OCI-LY3 (cell line): ENCODE measurements around the gene RHPN2.
"Not testable (repeated sequence)": the region's sequence is repeated elsewhere in the genome, so short reads cannot be mapped to it uniquely, and the experiment has no call there.

Experiments used
- H2AFZ ChIP-seq: fragments of 200-600, 300-600 bp; shearing (Covaris generic); 2 replicates; pipeline ENCODE4 v1.6.0; 2014; ENCODE audit warnings: antibody characterized with exemption, low read depth, low read length
- H3K27ac ChIP-seq: fragments of 200-600, 300-600 bp; sonication (generic); 2 replicates; pipeline ENCODE4 v1.5.1; 2014; ENCODE audit warnings: mild to moderate bottlenecking, low read length, moderate library complexity, mixed read lengths
- H3K27me3 ChIP-seq: fragments of 200-600, 300-600 bp; sonication (generic); 2 replicates; pipeline ENCODE4 v1.6.1; 2014; ENCODE audit warnings: low read depth, low read length, mixed read lengths
- H3K36me3 ChIP-seq: fragments of 200-600, 300-600 bp; sonication (generic); replicated peaks from 2 replicates; pipeline ENCODE3; 2014; ENCODE audit warnings: low read depth, low read length, mixed read lengths
- H3K4me1 ChIP-seq: fragments of 300-600, 200-600 bp; sonication (generic); 2 replicates; pipeline ENCODE4 v1.6.1; 2014; ENCODE audit warnings: low read length, mixed read lengths
- H3K4me2 ChIP-seq: fragments of 200-600, 300-600 bp; sonication (generic); 2 replicates; pipeline ENCODE4 v1.6.1; 2014; ENCODE audit warnings: low read length, mixed read lengths
- H3K4me3 ChIP-seq: fragments of 300-600, 200-600 bp; sonication (generic); 2 replicates; pipeline ENCODE4 v1.5.1; 2014; ENCODE audit warnings: antibody characterized with exemption, mild to moderate bottlenecking, low read length, moderate library complexity
- H3K79me2 ChIP-seq: fragments of 300-600, 200-600 bp; shearing (Covaris generic); 2 replicates; pipeline ENCODE4 v1.6.1; 2014; ENCODE audit warnings: mild to moderate bottlenecking, low read length, mixed read lengths
- H3K9ac ChIP-seq: fragments of 300-600, 200-600 bp; shearing (Covaris generic); 2 replicates; pipeline ENCODE4 v1.6.0; 2014; ENCODE audit warnings: mild to moderate bottlenecking, low read length, moderate library complexity
- H3K9me3 ChIP-seq: fragments of 200-600, 300-600 bp; shearing (Covaris generic); 2 replicates; pipeline ENCODE4 v1.6.1; 2014; ENCODE audit warnings: low read length, mixed read lengths; ENCODE audit not compliant: insufficient read depth
- H4K20me1 ChIP-seq: fragments of 200-600, 300-600 bp; sonication (generic); 2 replicates; pipeline ENCODE4 v1.6.1; 2016; ENCODE audit warnings: low read length, mixed read lengths; ENCODE audit not compliant: insufficient read depth
- EZH2phosphoT487 ChIP-seq: fragments of 200-600 bp; shearing (Covaris generic); IDR thresholded peaks from 2 replicates; pipeline ENCODE4 v1.6.1; 2018; ENCODE audit warnings: antibody characterized with exemption, mixed run types, low read depth
- TF ChIP-seq, protein P1 (sequence below): fragments of 200-600, 300-600 bp; sonication (generic); IDR thresholded peaks from 2 replicates; pipeline ENCODE4 v1.5.1; 2014; ENCODE audit warnings: antibody characterized with exemption, low read length, low read depth

Gene RHPN2

GRCh38 chr19:33002126-33002865 lies 62.4 kb downstream of the RHPN2 start:
- not testable (repeated sequence) for H3K4me3 ChIP-seq, H3K4me2 ChIP-seq, H3K79me2 ChIP-seq, H3K4me1 ChIP-seq, H3K9ac ChIP-seq, H3K36me3 ChIP-seq, H3K9me3 ChIP-seq, H3K27me3 ChIP-seq, H4K20me1 ChIP-seq, H3K27ac ChIP-seq, H2AFZ ChIP-seq

GRCh38 chr19:33000910-33001309 lies 63.8 kb downstream of the RHPN2 start:
- Histone ChIP-seq H3K36me3 (no peaks in the 10 kb centered on the region), H3K9me3 (no peaks in the 10 kb centered on the region), H3K4me2 (no peak overlapping the region), H3K9ac (no peak overlapping the region), H3K79me2 (no peaks in the 10 kb centered on the region), H3K4me3 (no peak overlapping the region), H2AFZ (no peak overlapping the region), H3K27me3 (no peaks in the 10 kb centered on the region), H4K20me1 (no peaks in the 10 kb centered on the region), H3K4me1 (no peaks in the 10 kb centered on the region), H3K27ac (no peak overlapping the region)
- TF ChIP-seq EZH2phosphoT487, result no peak
- TF ChIP-seq, protein P1, sequence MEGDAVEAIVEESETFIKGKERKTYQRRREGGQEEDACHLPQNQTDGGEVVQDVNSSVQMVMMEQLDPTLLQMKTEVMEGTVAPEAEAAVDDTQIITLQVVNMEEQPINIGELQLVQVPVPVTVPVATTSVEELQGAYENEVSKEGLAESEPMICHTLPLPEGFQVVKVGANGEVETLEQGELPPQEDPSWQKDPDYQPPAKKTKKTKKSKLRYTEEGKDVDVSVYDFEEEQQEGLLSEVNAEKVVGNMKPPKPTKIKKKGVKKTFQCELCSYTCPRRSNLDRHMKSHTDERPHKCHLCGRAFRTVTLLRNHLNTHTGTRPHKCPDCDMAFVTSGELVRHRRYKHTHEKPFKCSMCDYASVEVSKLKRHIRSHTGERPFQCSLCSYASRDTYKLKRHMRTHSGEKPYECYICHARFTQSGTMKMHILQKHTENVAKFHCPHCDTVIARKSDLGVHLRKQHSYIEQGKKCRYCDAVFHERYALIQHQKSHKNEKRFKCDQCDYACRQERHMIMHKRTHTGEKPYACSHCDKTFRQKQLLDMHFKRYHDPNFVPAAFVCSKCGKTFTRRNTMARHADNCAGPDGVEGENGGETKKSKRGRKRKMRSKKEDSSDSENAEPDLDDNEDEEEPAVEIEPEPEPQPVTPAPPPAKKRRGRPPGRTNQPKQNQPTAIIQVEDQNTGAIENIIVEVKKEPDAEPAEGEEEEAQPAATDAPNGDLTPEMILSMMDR, result no peak

GRCh38 chr19:33000510-33000909 lies 64.2 kb downstream of the RHPN2 start:
- H3K9me3 ChIP-seq, result no peaks in the 10 kb centered on the region
- H3K27me3 ChIP-seq, result no peaks in the 10 kb centered on the region
- no peaks in the 10 kb centered on the region for H3K36me3 ChIP-seq
- H3K27ac ChIP-seq, result no peak overlapping the region
- H3K4me1 ChIP-seq, result no peaks in the 10 kb centered on the region
- H2AFZ ChIP-seq, result no peak overlapping the region
- TF ChIP-seq, protein P1, result no peak
- no peak for TF ChIP-seq EZH2phosphoT487
- H3K4me2 ChIP-seq, result no peak overlapping the region
- H3K4me3 ChIP-seq, result no peak overlapping the region
- H4K20me1 ChIP-seq, result no peaks in the 10 kb centered on the region
- no peak overlapping the region for H3K9ac ChIP-seq
- H3K79me2 ChIP-seq, result no peaks in the 10 kb centered on the region

DNA sequence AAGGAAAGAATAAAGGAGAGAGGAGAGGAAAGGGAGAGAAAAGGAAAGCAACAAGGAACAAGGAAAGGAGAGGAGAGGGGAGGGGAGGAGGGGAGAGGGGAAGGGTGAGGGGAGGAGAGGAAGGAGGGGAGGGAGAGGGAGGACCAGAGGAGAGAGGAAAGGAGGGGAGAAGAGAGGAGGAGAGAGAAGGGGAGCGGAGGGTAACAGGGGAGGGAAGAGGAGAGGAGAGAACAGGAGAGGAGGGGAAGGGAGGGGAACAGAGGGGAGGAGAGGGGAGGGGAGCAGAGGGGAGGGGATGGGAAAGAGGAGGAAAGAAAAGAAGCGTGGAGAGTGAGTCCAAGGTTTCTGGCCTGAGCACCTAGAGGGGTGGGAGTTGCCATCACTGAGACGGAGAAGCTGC lies 66.0 kb downstream of the RHPN2 start:
- no peak overlapping the region for H3K4me2 ChIP-seq
- H3K27me3 ChIP-seq, result no peaks in the 10 kb centered on the region
- H3K4me1 ChIP-seq, result no peaks in the 10 kb centered on the region
- no peak overlapping the region for H2AFZ ChIP-seq
- no peaks in the 10 kb centered on the region for H3K36me3 ChIP-seq
- TF ChIP-seq EZH2phosphoT487, result no peak
- TF ChIP-seq, protein P1, result no peak
- no peak overlapping the region for H3K27ac ChIP-seq
- H4K20me1 ChIP-seq, result no peaks in the 10 kb centered on the region
- H3K9me3 ChIP-seq, result no peaks in the 10 kb centered on the region
- H3K4me3 ChIP-seq, result no peak overlapping the region
- no peak overlapping the region for H3K9ac ChIP-seq
- H3K79me2 ChIP-seq, result no peaks in the 10 kb centered on the region
